K562 (cell line): ENCODE data around the gene FCGR3A. TPM values are rescaled to one million over a fixed set of nuclear protein-coding genes. Genes with fewer than 3 reads are reported as not detected.

Experiments used
- ATAC-seq: fragments of 200-7000 bp; cut with Tn5 transposase; 3 replicates; pipeline ENCODE4 v1.9.1; 2020; ENCODE audit warnings: moderate library complexity
- BruUV-seq: library from RNA; stranded (reverse); fragments of 400-500 nt; replicated peaks from 2 replicates; lab custom pipeline; 2021; lab: Mats Ljungman, UMichigan
- CTCF ChIA-PET: fragments of 300-600 bp; formaldehyde crosslinking; extraction: SDS; loops from one replicate; lab custom pipeline; 2021; ENCODE audit warnings: low intra/inter-chr PET ratio; lab: Yijun Ruan, JAX
- POLR2A ChIA-PET: fragments of 300-600, 350-650 bp; sonication (Branson Sonifier 250); formaldehyde crosslinking; extraction: SDS; loops from one replicate; lab custom pipeline; 2021; ENCODE audit warnings: antibody characterized with exemption, inconsistent platforms; lab: Yijun Ruan, JAX
- DNase-seq, 4 experiments: peaks; one replicate each; pipeline versions ENCODE4 v3.0.0 to v3.0.0-alpha.2; 2011 to 2018; ENCODE audit warnings: low spot score in 3 of 4, mixed read lengths in 3 of 4; ENCODE audit errors: extremely low read depth in 1 of 4
- FAIRE-seq: peaks from 2 replicates; lab custom pipeline; 2011; peaks lifted over from hg19 to GRCh38; lab: Jason Lieb, UNC
- H2AFZ ChIP-seq: 2 replicates; pipeline ENCODE4 v1.6.0; 2011; ENCODE audit warnings: low read depth, low read length, control low read depth, inconsistent platforms
- H3K27ac ChIP-seq: fragments of 200-600 bp; 3 replicates; pipeline ENCODE4 v1.8.0; 2011; ENCODE audit warnings: low read depth, mild to moderate bottlenecking, control low read depth, inconsistent platforms, low read length, moderate library complexity, mixed read lengths; ENCODE audit errors: extremely low read depth
- H3K27me3 ChIP-seq, 2 experiments: fragments of 300-600 bp in 1 of 2; 2 replicates in 1 of 2; 3 replicates in 1 of 2; pipeline versions ENCODE4 v1.6.0 to v1.8.0; 2011; ENCODE audit warnings: inconsistent platforms in 2 of 2, low read length in 2 of 2, mild to moderate bottlenecking in 1 of 2, mixed read lengths in 1 of 2, moderate library complexity in 1 of 2; ENCODE audit not compliant: control insufficient read depth in 2 of 2, insufficient read depth in 2 of 2
- H3K36me3 ChIP-seq: fragments of 300-600 bp; 3 replicates; pipeline ENCODE4 v1.8.0; 2011; ENCODE audit warnings: mild to moderate bottlenecking, low read length, inconsistent platforms; ENCODE audit not compliant: control insufficient read depth, insufficient read depth
- H3K4me1 ChIP-seq, 2 experiments: fragments of 200-600 bp in 1 of 2; replicated peaks in 1 of 2; 2 replicates in 1 of 2; 3 replicates in 1 of 2; pipeline versions ENCODE4 v1.5.1 to v1.8.0; 2011; ENCODE audit warnings: inconsistent platforms in 2 of 2, low read length in 2 of 2, mild to moderate bottlenecking in 1 of 2, mixed read lengths in 1 of 2, moderate library complexity in 1 of 2; ENCODE audit not compliant: control insufficient read depth in 2 of 2, insufficient read depth in 2 of 2
- H3K4me2 ChIP-seq: 2 replicates; pipeline ENCODE4 v1.6.1; 2011; ENCODE audit warnings: low read length, control low read depth, inconsistent platforms, mixed read lengths; ENCODE audit not compliant: insufficient read depth
- H3K4me3 ChIP-seq: fragments of 200-600 bp; sonication (generic), shearing (Covaris generic); 2 replicates; pipeline ENCODE4 v1.5.1; 2016; ENCODE audit warnings: control low read depth, inconsistent platforms
- H3K79me2 ChIP-seq: fragments of 200-600 bp; 3 replicates; pipeline ENCODE4 v1.8.0; 2011; ENCODE audit warnings: low read length, inconsistent platforms; ENCODE audit not compliant: control insufficient read depth, insufficient read depth
- H3K9ac ChIP-seq, 2 experiments: 2 replicates each; pipeline versions ENCODE4 v1.6.0 to v1.6.1; 2011; ENCODE audit warnings: low read depth in 2 of 2, low read length in 2 of 2, control low read depth in 1 of 2, inconsistent platforms in 1 of 2, mild to moderate bottlenecking in 1 of 2, mixed read lengths in 1 of 2; ENCODE audit not compliant: insufficient read depth in 1 of 2
- H3K9me1 ChIP-seq: one replicate; pipeline ENCODE4 v1.6.0; 2011; ENCODE audit warnings: inconsistent platforms, mild to moderate bottlenecking, low read length, moderate library complexity; ENCODE audit not compliant: control insufficient read depth, insufficient read depth
- H3K9me3 ChIP-seq: replicated peaks from 2 replicates; pipeline ENCODE4 v1.5.1; 2011; ENCODE audit warnings: low read depth, low read length, inconsistent platforms; ENCODE audit not compliant: control insufficient read depth, insufficient read depth
- H4K20me1 ChIP-seq: replicated peaks from 2 replicates; pipeline ENCODE4 v1.6.1; 2011; ENCODE audit warnings: low read length, inconsistent platforms, mixed read lengths; ENCODE audit not compliant: control insufficient read depth, insufficient read depth
- CREB1 ChIP-seq, 2 experiments: sonication (generic) in 1 of 2; formaldehyde crosslinking in 1 of 2; IDR thresholded peaks; 2 replicates each; pipeline versions ENCODE4 v1.6.1 to v1.8.0; 2012 to 2022; ENCODE audit warnings: inconsistent platforms in 1 of 2, mild to moderate bottlenecking in 1 of 2, missing genetic modification reagents in 1 of 2, moderate library complexity in 1 of 2
- DMBX1 ChIP-seq: fragments of 250-450 bp; sonication (Bioruptor Pico); IDR thresholded peaks from 2 replicates; pipeline ENCODE4 v1.8.0; 2022; ENCODE audit warnings: inconsistent platforms, mild to moderate bottlenecking, moderate library complexity, borderline replicate concordance
- ETS1 ChIP-seq: conservative IDR thresholded peaks from 2 replicates; pipeline ENCODE4 v1.6.1; 2011; ENCODE audit warnings: low read depth, mild to moderate bottlenecking, low read length; ENCODE audit not compliant: control insufficient read depth
- JUN ChIP-seq, 2 experiments: sonication (generic) in 1 of 2; formaldehyde crosslinking in 1 of 2; IDR thresholded peaks; 2 replicates each; pipeline versions ENCODE4 v1.6.1 to v1.8.0; 2012 to 2022; ENCODE audit warnings: borderline replicate concordance in 2 of 2, mild to moderate bottlenecking in 2 of 2, improper control_type of control experiment in 1 of 2, low read depth in 1 of 2, low read length in 1 of 2, missing genetic modification reagents in 1 of 2
- MEF2A ChIP-seq: IDR thresholded peaks from 2 replicates; pipeline ENCODE4 v1.6.1; 2011; ENCODE audit warnings: low read depth, mild to moderate bottlenecking, low read length, moderate library complexity; ENCODE audit not compliant: control insufficient read depth
- SMC3 ChIP-seq: conservative IDR thresholded peaks from 2 replicates; pipeline ENCODE4 v1.6.1; 2011; ENCODE audit warnings: low read depth, low read length, improper control_type of control experiment; ENCODE audit not compliant: insufficient read depth
- TFAP4 ChIP-seq: sonication (generic); formaldehyde crosslinking; IDR thresholded peaks from 2 replicates; pipeline ENCODE4 v1.8.0; 2022; ENCODE audit warnings: missing genetic modification reagents, mild to moderate bottlenecking, moderate library complexity, borderline replicate concordance
- ZNF431 ChIP-seq: sonication (generic); formaldehyde crosslinking; IDR thresholded peaks from 2 replicates; pipeline ENCODE4 v1.8.0; 2022; ENCODE audit warnings: mild to moderate bottlenecking, missing genetic modification reagents
- WGBS: fragments of 100-300 bp; shearing (Covaris generic); methylation state at CpG from one replicate; pipeline ENCODE4 v1.1.6; 2016; ENCODE audit warnings: low coverage, mixed read lengths; ENCODE audit not compliant: insufficient coverage; ENCODE audit errors: missing lambda C conversion rate; 5-methylcytosine and 5-hydroxymethylcytosine counted together
- in situ Hi-C: fragments of 300-500 bp; cut with MboI; formaldehyde crosslinking; loops from 4 replicates; pipeline ENCODE4 v1.15.0; 2018; ENCODE audit warnings: inconsistent platforms, mixed read lengths
- intact Hi-C: fragments of 100-400 bp; cut with micrococcal nuclease; formaldehyde crosslinking; loops from 2 replicates; pipeline ENCODE4 v1.14.2; 2022
- polyA plus RNA-seq, 8 experiments: library from polyadenylated mRNA; depleted of rRNA in 4 of 8; stranded (reverse) in 5 of 8; unstranded in 3 of 8; fragments of >200 nt; fragmentation: Nextera tagmentation in 2 of 8; fragmentation: Illumina TruSeq in 1 of 8; extraction: Ambion mirVana in 2 of 8; extraction: Trizol in 1 of 8; gene quantifications; 2 replicates each; pipeline versions ENCODE4 v1.2.1 to v1.2.3, GENCODE V29; 2011 to 2014; ENCODE audit warnings: inconsistent platforms in 1 of 8, missing spikeins in 1 of 8
- total RNA-seq, 7 experiments: library from RNA; depleted of rRNA in 6 of 7; stranded (reverse); fragments of >200 nt in 6 of 7; fragmentation: Illumina TruSeq in 2 of 7; extraction: Trizol in 2 of 7; gene quantifications; 2 replicates each; pipeline versions ENCODE4 v1.2.1 to v1.2.3, GENCODE V29; 2011 to 2021; ENCODE audit warnings: low replicate concordance in 1 of 7
- TF ChIP-seq, protein P1 (sequence below), 3 experiments: fragments of 200-800 bp in 1 of 3; fragments of 250-450 bp in 1 of 3; fragments of 450-650 bp in 1 of 3; sonication (Bioruptor Pico) in 1 of 3; sonication (Bioruptor generic) in 1 of 3; formaldehyde crosslinking in 1 of 3; IDR thresholded peaks; 2 replicates each; pipeline versions ENCODE4 v1.6.1 to v1.8.0; 2016 to 2022; ENCODE audit warnings: mild to moderate bottlenecking in 2 of 3, missing genetic modification characterization in 2 of 3, missing compliant biosample characterization in 1 of 3, moderate library complexity in 1 of 3

Gene FCGR3A
- total and polyA plus RNA-seq, 9 of the 15 experiments (the other 6 are each of a cell fraction or from before 2014, with no cell fraction given), result 0.04 to 0.29 (median 0.14) TPM; not detected in 3

GRCh38 chr1:161499099-161500039, 50.2 kb downstream of the FCGR3A start (continued):
- TF ChIP-seq, protein P1, sequence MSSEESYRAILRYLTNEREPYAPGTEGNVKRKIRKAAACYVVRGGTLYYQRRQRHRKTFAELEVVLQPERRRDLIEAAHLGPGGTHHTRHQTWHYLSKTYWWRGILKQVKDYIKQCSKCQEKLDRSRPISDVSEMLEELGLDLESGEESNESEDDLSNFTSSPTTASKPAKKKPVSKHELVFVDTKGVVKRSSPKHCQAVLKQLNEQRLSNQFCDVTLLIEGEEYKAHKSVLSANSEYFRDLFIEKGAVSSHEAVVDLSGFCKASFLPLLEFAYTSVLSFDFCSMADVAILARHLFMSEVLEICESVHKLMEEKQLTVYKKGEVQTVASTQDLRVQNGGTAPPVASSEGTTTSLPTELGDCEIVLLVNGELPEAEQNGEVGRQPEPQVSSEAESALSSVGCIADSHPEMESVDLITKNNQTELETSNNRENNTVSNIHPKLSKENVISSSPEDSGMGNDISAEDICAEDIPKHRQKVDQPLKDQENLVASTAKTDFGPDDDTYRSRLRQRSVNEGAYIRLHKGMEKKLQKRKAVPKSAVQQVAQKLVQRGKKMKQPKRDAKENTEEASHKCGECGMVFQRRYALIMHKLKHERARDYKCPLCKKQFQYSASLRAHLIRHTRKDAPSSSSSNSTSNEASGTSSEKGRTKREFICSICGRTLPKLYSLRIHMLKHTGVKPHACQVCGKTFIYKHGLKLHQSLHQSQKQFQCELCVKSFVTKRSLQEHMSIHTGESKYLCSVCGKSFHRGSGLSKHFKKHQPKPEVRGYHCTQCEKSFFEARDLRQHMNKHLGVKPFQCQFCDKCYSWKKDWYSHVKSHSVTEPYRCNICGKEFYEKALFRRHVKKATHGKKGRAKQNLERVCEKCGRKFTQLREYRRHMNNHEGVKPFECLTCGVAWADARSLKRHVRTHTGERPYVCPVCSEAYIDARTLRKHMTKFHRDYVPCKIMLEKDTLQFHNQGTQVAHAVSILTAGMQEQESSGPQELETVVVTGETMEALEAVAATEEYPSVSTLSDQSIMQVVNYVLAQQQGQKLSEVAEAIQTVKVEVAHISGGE (CRISPR knock-in tag; IDR thresholded peaks at IDR 0.05), result 0 out of 6 replicates have a peak, but pooled peaks of 1 of the 3 experiments have one; percentile 23
- TF ChIP-seq, all 486 proteins: peak for 14

- BruUV-seq, result no TSS peak
- H3K9me3 ChIP-seq, result no peaks in the 10 kb centered on the region
- ATAC-seq (no peak), DNase-seq (no peak), FAIRE-seq (no peak)
- H3K9ac ChIP-seq, result no peak overlapping the region
- H3K4me2 ChIP-seq, result no peak overlapping the region
- H3K27ac ChIP-seq, result no peak overlapping the region
- TF ChIP-seq DMBX1 (CRISPR knock-in tag), result no peak
- no peak for TF ChIP-seq CREB1 (IDR thresholded peaks at IDR 0.05)
- no peak for TF ChIP-seq CREB1 (CRISPR knock-in tag; IDR thresholded peaks at IDR 0.05)
- no peak for TF ChIP-seq SMC3
- TF ChIP-seq JUN (IDR thresholded peaks at IDR 0.05; ENCODE audit: borderline replicate concordance, low read depth, low read length), result no peak
- TF ChIP-seq JUN (CRISPR knock-in tag; IDR thresholded peaks at IDR 0.05; ENCODE audit: borderline replicate concordance), result no peak
- no peak for TF ChIP-seq TFAP4
- TF ChIP-seq MEF2A, result no peak
- TF ChIP-seq ETS1, result no peak
- TF ChIP-seq ZNF431 (CRISPR knock-in tag), result no peak
- intact Hi-C loops (no loop called here), in situ Hi-C loops (no loop called here)
- H3K27me3 ChIP-seq, result no peaks in the 10 kb centered on the region
- H3K9me1 ChIP-seq, result no peaks in the 10 kb centered on the region
- H4K20me1 ChIP-seq, result no peaks in the 10 kb centered on the region
- peaks cover 1% of the 10 kb centered on the region; the same call in 2 of the 3 replicates for H3K79me2 ChIP-seq
- H3K36me3 ChIP-seq, result no peaks in the 10 kb centered on the region
- no peak overlapping the region for H3K4me3 ChIP-seq
- H3K4me1 ChIP-seq, result peaks cover 9 to 55% of the 10 kb centered on the region in 2 experiments
- 0 out of 2 replicates have a peak overlapping the region, but pooled peaks have one; percentile 2 for H2AFZ ChIP-seq
- 73% methylated on average over 2 of the region's 2 CpGs for WGBS
- CTCF ChIA-PET, result no interaction called here
- POLR2A ChIA-PET, result interaction anchor here (1.5 kb wide), 1 partner anchor 11 kb away, joined by 3 read pairs; no protein-coding TSS in a partner anchor
Observed at GRCh38 chr1:161498646-161499045, 51.0 kb downstream of the FCGR3A start.
